ENCODE measurements around the gene PNLIPRP3.
"Not testable (repeated sequence)": the region's sequence is repeated elsewhere in the genome, so short reads cannot be mapped to it uniquely, and the experiment has no call there.

PNLIPRP3 gene

GRCh38 chr10:116427671-116428070 lies at the start of gene PNLIPRP3:
TSS of gene PNLIPRP3 (plus strand) at chr10:116427847. CDS start at chr10:116428013, 166 bp downstream.
- FAIRE-seq, result no peak

GRCh38 chr10:116382290-116382689 lies 45.4 kb upstream of the PNLIPRP3 start:
- no peak for FAIRE-seq

- FAIRE-seq, result no peak
These were observed 42.3 kb upstream of the PNLIPRP3 start for GRCh38 chr10:116385311-116385710.

GRCh38 chr10:116385994-116386809 lies 41.4 kb upstream of the PNLIPRP3 start:
- peak; percentile 34 for FAIRE-seq

- not testable (repeated sequence) for FAIRE-seq
These were observed 34.3 kb upstream of the PNLIPRP3 start for GRCh38 chr10:116393246-116393831.

GRCh38 chr10:116395223-116395985 lies 32.2 kb upstream of the PNLIPRP3 start:
- FAIRE-seq, result no peak

- FAIRE-seq, result no peak
These were observed 29.4 kb upstream of the PNLIPRP3 start for GRCh38 chr10:116398224-116398623.

- no peak for FAIRE-seq
These were observed 24.8 kb upstream of the PNLIPRP3 start for GRCh38 chr10:116402858-116403257.

- FAIRE-seq, result no peak
These were observed 23.9 kb upstream of the PNLIPRP3 start for GRCh38 chr10:116403740-116404250.

- no peak for FAIRE-seq
These were observed 18.9 kb upstream of the PNLIPRP3 start for GRCh38 chr10:116408719-116409118.

GRCh38 chr10:116410351-116410750 lies 17.3 kb upstream of the PNLIPRP3 start:
- FAIRE-seq, result no peak

- FAIRE-seq, result no peak
These were observed 9.8 kb upstream of the PNLIPRP3 start for GRCh38 chr10:116417821-116418220.

GRCh38 chr10:116418389-116418788 lies 9.3 kb upstream of the PNLIPRP3 start:
- no peak for FAIRE-seq

- no peak for FAIRE-seq
These were observed 5.8 kb upstream of the PNLIPRP3 start for GRCh38 chr10:116421815-116422214.

GRCh38 chr10:116429288-116429977 lies 1.8 kb downstream of the PNLIPRP3 start:
- no peak for FAIRE-seq

- no peak for FAIRE-seq
These were observed 2.6 kb downstream of the PNLIPRP3 start for GRCh38 chr10:116430288-116430687.

- FAIRE-seq, result no peak
These were observed 4.0 kb downstream of the PNLIPRP3 start for GRCh38 chr10:116431598-116431997.

- no peak for FAIRE-seq
These were observed 9.5 kb downstream of the PNLIPRP3 start for GRCh38 chr10:116437076-116437692.

- no peak for FAIRE-seq
These were observed 12.8 kb downstream of the PNLIPRP3 start for GRCh38 chr10:116440330-116441030.

GRCh38 chr10:116444527-116445142 lies 17.0 kb downstream of the PNLIPRP3 start:
- peak; percentile 40 for FAIRE-seq

GRCh38 chr10:116450861-116451260 lies 23.2 kb downstream of the PNLIPRP3 start:
- no peak for FAIRE-seq

Measured in G401.6 (cell line).